ENCODE measurements around the gene PDIK1L. TPM values are rescaled to one million over a fixed set of nuclear protein-coding genes. Genes with fewer than 3 reads are reported as not detected.
A peak's percentile ranks its signal among the peaks of the same experiment; 100 is the strongest.

Gene PDIK1L
- total and polyA plus RNA-seq, 10 donors = 2.5 to 14.1 (median 10.5) TPM

- H3K4me1 ChIP-seq = peaks cover 3 to 89% (median 46%) of the 10 kb centered on the region in 6 donors
- DNase-seq = no peak
- intact Hi-C loops (cut with DNase I; ENCODE audit: low total_unique reads) = no loop called here
Observed at GRCh38 chr1:26124418-26125331, 13.1 kb downstream of the PDIK1L start.

GRCh38 chr1:26125382-26125781 is 13.8 kb downstream of the PDIK1L start:
- H3K4me3 ChIP-seq = no peak overlapping the region
- no peak for DNase-seq
- peaks cover 0 to 30% (median 8%) of the 10 kb centered on the region in 6 donors for H3K36me3 ChIP-seq
- no peaks in the 10 kb centered on the region for H3K9me3 ChIP-seq
- H3K4me1 ChIP-seq = peaks cover 3 to 82% (median 44%) of the 10 kb centered on the region in 6 donors
- H3K27me3 ChIP-seq (replicated peaks in 1 of 7) = no peaks in the 10 kb centered on the region
- peak overlapping the region in 4 of 8 donors; percentile 75 to 85 (median 81) for H3K27ac ChIP-seq
- no peak for TF ChIP-seq CTCF (IDR thresholded peaks at IDR 0.05 in 8 of 11, conservative IDR thresholded peaks at IDR 0.05 in 3 of 11)
- TF ChIP-seq POLR2AphosphoS5 (IDR thresholded peaks at IDR 0.05) = no peak
- no peak for TF ChIP-seq POLR2A (IDR thresholded peaks at IDR 0.05)
- intact Hi-C loops (cut with DNase I; ENCODE audit: low total_unique reads) = no loop called here

More at GRCh38 chr1:26124418-26125331, 13.1 kb downstream of the PDIK1L start:
- Histone ChIP-seq H3K9me3 (no peaks in the 10 kb centered on the region), H3K4me3 (no peak overlapping the region), H3K27ac (peak overlapping the region in 2 of 8 donors; percentile 84 to 85), H3K36me3 (peaks cover 0 to 37% (median 8%) of the 10 kb centered on the region in 6 donors), H3K27me3 (replicated peaks in 1 of 7) (no peaks in the 10 kb centered on the region)
- TF ChIP-seq CTCF (IDR thresholded peaks at IDR 0.05 in 8 of 11, conservative IDR thresholded peaks at IDR 0.05 in 3 of 11) (no peak), POLR2A (IDR thresholded peaks at IDR 0.05) (no peak), POLR2AphosphoS5 (IDR thresholded peaks at IDR 0.05) (no peak)
- WGBS, 5 donors = 79 to 91% (median 82%) methylated on average over 4 of the region's 4 CpGs

DNA sequence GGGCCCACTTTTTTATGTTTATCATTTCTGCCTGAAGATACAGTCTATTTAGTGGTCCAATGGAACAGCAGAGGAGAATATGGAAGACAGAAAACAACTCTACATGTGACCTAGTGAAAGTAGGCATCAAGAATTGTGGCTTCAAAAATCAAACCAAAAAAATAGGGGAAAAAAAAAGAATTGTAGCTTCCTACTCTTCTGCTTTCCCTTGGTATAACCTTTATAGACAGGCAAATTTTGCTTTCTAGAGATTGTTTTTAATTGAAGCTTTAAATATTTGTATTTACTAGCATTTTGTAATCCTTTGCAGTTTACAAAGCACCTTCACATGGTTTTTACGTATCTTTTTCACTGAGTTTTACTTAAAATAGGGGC is 14.3 kb downstream of the PDIK1L start:
- TF ChIP-seq POLR2AphosphoS5 (IDR thresholded peaks at IDR 0.05) (no peak), POLR2A (IDR thresholded peaks at IDR 0.05) (no peak), CTCF (IDR thresholded peaks at IDR 0.05 in 8 of 11, conservative IDR thresholded peaks at IDR 0.05 in 3 of 11) (no peak)
- WGBS, 5 donors = 23 to 43% (median 32%) methylated on average over 1 of the region's 1 CpG
- intact Hi-C loops (cut with DNase I; ENCODE audit: low total_unique reads) = no loop called here
- Histone ChIP-seq H3K4me3 (no peak overlapping the region), H3K4me1 (peaks cover 3 to 76% (median 44%) of the 10 kb centered on the region in 6 donors), H3K27ac (peak overlapping the region in 7 of 8 donors; percentile 60 to 87 (median 78)), H3K27me3 (replicated peaks in 1 of 7) (no peaks in the 10 kb centered on the region), H3K36me3 (peaks cover 0 to 27% (median 8%) of the 10 kb centered on the region in 6 donors), H3K9me3 (no peaks in the 10 kb centered on the region)
- DNase-seq = no peak
